K562 (cell line): Measurements from ENCODE around the gene TUBA1A. TPM values are rescaled to one million over a fixed set of nuclear protein-coding genes. Genes with fewer than 3 reads are reported as not detected.

Experiments used
- BRF1 ChIP-seq: IDR thresholded peaks from 3 replicates; pipeline ENCODE4 v1.6.1; 2011; ENCODE audit warnings: borderline replicate concordance, mild to moderate bottlenecking; ENCODE audit not compliant: insufficient read length; ENCODE audit errors: extremely low read depth
- ETV6 ChIP-seq, 3 experiments: fragments of 150-350 bp in 1 of 3; sonication (generic) in 1 of 3; formaldehyde crosslinking in 1 of 3; IDR thresholded peaks; 2 replicates each; pipeline versions ENCODE4 v1.6.1 to v1.8.0; 2014 to 2022; ENCODE audit warnings: borderline replicate concordance in 2 of 3, low read depth in 2 of 3, antibody characterized with exemption in 1 of 3, low read length in 1 of 3, mild to moderate bottlenecking in 1 of 3, missing genetic modification reagents in 1 of 3
- FOXM1 ChIP-seq, 2 experiments: fragments of 450-650 bp in 1 of 2; sonication (generic) in 1 of 2; formaldehyde crosslinking in 1 of 2; IDR thresholded peaks; 2 replicates each; pipeline versions ENCODE4 v1.6.1 to v1.9.0; 2017 to 2022; ENCODE audit warnings: low read depth in 2 of 2, mild to moderate bottlenecking in 2 of 2, missing genetic modification reagents in 1 of 2, moderate library complexity in 1 of 2
- IFI16 ChIP-seq: fragments of 250-450 bp; sonication (Bioruptor Pico); IDR thresholded peaks from 2 replicates; pipeline ENCODE4 v2.1.2; 2022; ENCODE audit warnings: mild to moderate bottlenecking, inconsistent platforms
- MAZ ChIP-seq, 2 experiments: fragments of 450-650 bp in 1 of 2; sonication (generic) in 1 of 2; formaldehyde crosslinking; IDR thresholded peaks in 1 of 2; conservative IDR thresholded peaks in 1 of 2; 2 replicates each; pipeline versions ENCODE4 v1.4.0 to v1.5.0; 2020; ENCODE audit warnings: mild to moderate bottlenecking in 1 of 2, missing genetic modification reagents in 1 of 2
- MYBL2 ChIP-seq, 2 experiments: fragments of 450-650 bp in 1 of 2; sonication (generic) in 1 of 2; formaldehyde crosslinking in 1 of 2; IDR thresholded peaks; 2 replicates each; pipeline versions ENCODE4 v1.6.1 to v1.8.1; 2017 to 2022; ENCODE audit warnings: borderline replicate concordance in 1 of 2, inconsistent platforms in 1 of 2, low read depth in 1 of 2, mild to moderate bottlenecking in 1 of 2, missing genetic modification reagents in 1 of 2, moderate library complexity in 1 of 2
- NFIX ChIP-seq: fragments of 250-450 bp; sonication (Bioruptor Pico); IDR thresholded peaks from 2 replicates; pipeline ENCODE4 v1.4.0; 2020; ENCODE audit warnings: low read depth, mild to moderate bottlenecking, moderate library complexity
- NR2F6 ChIP-seq: fragments of 450-650 bp; formaldehyde crosslinking; IDR thresholded peaks from 2 replicates; pipeline ENCODE4 v1.4.0; 2020; ENCODE audit warnings: mild to moderate bottlenecking
- RB1 ChIP-seq: fragments of 450-650 bp; IDR thresholded peaks from 2 replicates; pipeline ENCODE4 v1.6.1; 2017; ENCODE audit warnings: low read depth, mild to moderate bottlenecking
- SIRT6 ChIP-seq: IDR thresholded peaks from one replicate; pipeline ENCODE4 v1.6.1; 2012; ENCODE audit warnings: low read depth, mild to moderate bottlenecking, control low read depth, inconsistent platforms, low read length, moderate library complexity
- SRSF1 ChIP-seq: fragments of 200-400 bp; formaldehyde crosslinking; IDR thresholded peaks from 2 replicates; pipeline ENCODE4 v1.6.1; 2017; ENCODE audit warnings: mild to moderate bottlenecking, low read depth, low read length, moderate library complexity
- XRCC4 ChIP-seq: IDR thresholded peaks from one replicate; pipeline ENCODE4 v1.6.1; 2011; ENCODE audit not compliant: insufficient read depth, insufficient read length; ENCODE audit errors: extremely low read depth
- ZBTB1 ChIP-seq: sonication (generic); formaldehyde crosslinking; IDR thresholded peaks from 2 replicates; pipeline ENCODE4 v1.8.1; 2023; ENCODE audit warnings: missing genetic modification reagents, low read depth, mild to moderate bottlenecking, borderline replicate concordance
- ZBTB43 ChIP-seq: sonication (generic); formaldehyde crosslinking; IDR thresholded peaks from 2 replicates; pipeline ENCODE4 v1.8.0; 2023; ENCODE audit warnings: mild to moderate bottlenecking, missing genetic modification reagents
- ZFP1 ChIP-seq: fragments of 450-650 bp; formaldehyde crosslinking; IDR thresholded peaks from 2 replicates; pipeline ENCODE4 v1.4.0; 2020; ENCODE audit warnings: mild to moderate bottlenecking, mixed read lengths
- ZNF699 ChIP-seq: fragments of 250-450 bp; sonication (Bioruptor Pico); IDR thresholded peaks from 2 replicates; pipeline ENCODE4 v1.8.0; 2021; ENCODE audit warnings: mild to moderate bottlenecking, moderate library complexity; ENCODE audit not compliant: insufficient replicate concordance
- polyA plus RNA-seq, 8 experiments: library from polyadenylated mRNA; depleted of rRNA in 4 of 8; stranded (reverse) in 5 of 8; unstranded in 3 of 8; fragments of >200 nt; fragmentation: Nextera tagmentation in 2 of 8; fragmentation: Illumina TruSeq in 1 of 8; extraction: Ambion mirVana in 2 of 8; extraction: Trizol in 1 of 8; gene quantifications; 2 replicates each; pipeline versions ENCODE4 v1.2.1 to v1.2.3, GENCODE V29; 2011 to 2014; ENCODE audit warnings: inconsistent platforms in 1 of 8, missing spikeins in 1 of 8
- total RNA-seq, 7 experiments: library from RNA; depleted of rRNA in 6 of 7; stranded (reverse); fragments of >200 nt in 6 of 7; fragmentation: Illumina TruSeq in 2 of 7; extraction: Trizol in 2 of 7; gene quantifications; 2 replicates each; pipeline versions ENCODE4 v1.2.1 to v1.2.3, GENCODE V29; 2011 to 2021; ENCODE audit warnings: low replicate concordance in 1 of 7
- TF ChIP-seq, protein P1 (sequence below): IDR thresholded peaks from 2 replicates; pipeline ENCODE4 v1.6.1; 2016; ENCODE audit warnings: missing genetic modification characterization, missing compliant biosample characterization
- TF ChIP-seq, protein P2 (sequence below): fragments of 250-450 bp; sonication (Bioruptor Pico); IDR thresholded peaks from 2 replicates; pipeline ENCODE4 v1.8.0; 2021; ENCODE audit warnings: mild to moderate bottlenecking, moderate library complexity

Gene TUBA1A
- total and polyA plus RNA-seq, 9 of the 15 experiments (the other 6 are each of a cell fraction or from before 2014, with no cell fraction given): 7.4 to 45.1 (median 11.9) TPM

- TF ChIP-seq SRSF1 (no peak), ZFP1 (no peak), RB1 (peak; percentile 46; the same call in 1 of the 2 replicates), IFI16 (CRISPR knock-in tag) (no peak), BRF1 (no peak), SIRT6 (no peak), MAZ (CRISPR knock-in tag; conservative IDR thresholded peaks at IDR 0.05 in 1 of 2, IDR thresholded peaks at IDR 0.05 in 1 of 2) (peak; percentile 41 to 66), ETV6 (IDR thresholded peaks at IDR 0.05; ENCODE audit: borderline replicate concordance in 1 of 2, low read depth in 2 of 2, low read length in 1 of 2) (no peak; a peak in 1 of 4 replicates), ETV6 (CRISPR knock-in tag; IDR thresholded peaks at IDR 0.05; ENCODE audit: borderline replicate concordance) (no peak), ZBTB43 (peak; percentile 77), NR2F6 (CRISPR knock-in tag) (no peak), FOXM1 (IDR thresholded peaks at IDR 0.05; ENCODE audit: low read depth) (peak; percentile 87; the same call in 1 of the 2 replicates), FOXM1 (CRISPR knock-in tag; IDR thresholded peaks at IDR 0.05; ENCODE audit: low read depth) (no peak), ZNF699 (CRISPR knock-in tag) (no peak), NFIX (CRISPR knock-in tag) (no peak), MYBL2 (IDR thresholded peaks at IDR 0.05; ENCODE audit: low read depth) (no peak), MYBL2 (CRISPR knock-in tag; IDR thresholded peaks at IDR 0.05; ENCODE audit: borderline replicate concordance) (no peak), XRCC4 (no peak), ZBTB1 (CRISPR knock-in tag) (no peak)
- TF ChIP-seq, protein P1, sequence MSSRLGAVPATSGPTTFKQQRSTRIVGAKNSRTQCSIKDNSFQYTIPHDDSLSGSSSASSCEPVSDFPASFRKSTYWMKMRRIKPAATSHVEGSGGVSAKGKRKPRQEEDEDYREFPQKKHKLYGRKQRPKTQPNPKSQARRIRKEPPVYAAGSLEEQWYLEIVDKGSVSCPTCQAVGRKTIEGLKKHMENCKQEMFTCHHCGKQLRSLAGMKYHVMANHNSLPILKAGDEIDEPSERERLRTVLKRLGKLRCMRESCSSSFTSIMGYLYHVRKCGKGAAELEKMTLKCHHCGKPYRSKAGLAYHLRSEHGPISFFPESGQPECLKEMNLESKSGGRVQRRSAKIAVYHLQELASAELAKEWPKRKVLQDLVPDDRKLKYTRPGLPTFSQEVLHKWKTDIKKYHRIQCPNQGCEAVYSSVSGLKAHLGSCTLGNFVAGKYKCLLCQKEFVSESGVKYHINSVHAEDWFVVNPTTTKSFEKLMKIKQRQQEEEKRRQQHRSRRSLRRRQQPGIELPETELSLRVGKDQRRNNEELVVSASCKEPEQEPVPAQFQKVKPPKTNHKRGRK: no peak
- TF ChIP-seq, protein P2, sequence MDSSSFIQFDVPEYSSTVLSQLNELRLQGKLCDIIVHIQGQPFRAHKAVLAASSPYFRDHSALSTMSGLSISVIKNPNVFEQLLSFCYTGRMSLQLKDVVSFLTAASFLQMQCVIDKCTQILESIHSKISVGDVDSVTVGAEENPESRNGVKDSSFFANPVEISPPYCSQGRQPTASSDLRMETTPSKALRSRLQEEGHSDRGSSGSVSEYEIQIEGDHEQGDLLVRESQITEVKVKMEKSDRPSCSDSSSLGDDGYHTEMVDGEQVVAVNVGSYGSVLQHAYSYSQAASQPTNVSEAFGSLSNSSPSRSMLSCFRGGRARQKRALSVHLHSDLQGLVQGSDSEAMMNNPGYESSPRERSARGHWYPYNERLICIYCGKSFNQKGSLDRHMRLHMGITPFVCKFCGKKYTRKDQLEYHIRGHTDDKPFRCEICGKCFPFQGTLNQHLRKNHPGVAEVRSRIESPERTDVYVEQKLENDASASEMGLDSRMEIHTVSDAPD (CRISPR knock-in tag): no peak
Measured at GRCh38 chr12:49232940-49233841, 44.3 kb upstream of the TUBA1A start (continued).
